DND-41 (cell line): ENCODE data around the gene RHOJ.

ENCODE experiments used
- EZH2 ChIP-seq: IDR thresholded peaks from 3 replicates; pipeline ENCODE4 v1.6.1; 2012; ENCODE audit warnings: borderline replicate concordance, low read depth, mild to moderate bottlenecking, moderate library complexity, low read length, inconsistent platforms; ENCODE audit not compliant: severe bottlenecking
- TF ChIP-seq, protein P1 (sequence below): IDR thresholded peaks from 2 replicates; pipeline ENCODE4 v1.5.1; 2012; ENCODE audit warnings: borderline replicate concordance, low read length, moderate library complexity, mild to moderate bottlenecking; ENCODE audit not compliant: poor library complexity, severe bottlenecking; ENCODE audit errors: extremely low read depth

DNA sequence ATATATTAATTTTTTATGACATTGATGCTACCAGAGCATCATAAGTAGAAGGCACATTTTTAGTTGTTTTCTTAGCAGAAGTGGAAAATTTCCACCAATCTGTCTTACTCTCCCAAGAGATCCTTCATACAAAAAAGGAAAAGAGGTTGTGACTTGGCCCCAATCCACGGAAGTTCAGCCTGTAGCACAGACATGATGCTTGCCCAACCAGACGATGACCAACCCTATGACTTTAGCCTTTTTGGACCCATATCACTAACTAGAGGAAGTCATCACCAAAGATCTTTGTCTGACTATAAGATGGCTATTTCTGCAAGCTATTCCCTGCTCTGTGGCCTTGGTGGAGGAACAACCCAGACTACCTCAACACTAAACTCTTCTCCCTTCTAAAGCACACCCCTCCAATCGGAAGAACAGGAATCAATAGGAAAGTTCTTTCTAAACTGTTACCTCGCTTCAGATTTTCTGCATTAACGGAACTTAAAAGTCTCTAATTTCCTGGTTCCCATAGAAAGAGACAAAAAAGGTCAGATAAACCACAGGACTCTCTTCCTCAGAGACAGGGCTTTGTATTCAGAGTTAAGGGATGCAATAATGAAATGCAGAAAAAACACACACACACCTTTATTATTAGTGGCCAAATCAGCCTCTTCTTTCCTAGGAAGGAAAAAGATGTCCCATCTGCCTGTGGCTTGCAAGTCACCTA is 4.1 kb upstream of the RHOJ start:
- TF ChIP-seq, protein P1, sequence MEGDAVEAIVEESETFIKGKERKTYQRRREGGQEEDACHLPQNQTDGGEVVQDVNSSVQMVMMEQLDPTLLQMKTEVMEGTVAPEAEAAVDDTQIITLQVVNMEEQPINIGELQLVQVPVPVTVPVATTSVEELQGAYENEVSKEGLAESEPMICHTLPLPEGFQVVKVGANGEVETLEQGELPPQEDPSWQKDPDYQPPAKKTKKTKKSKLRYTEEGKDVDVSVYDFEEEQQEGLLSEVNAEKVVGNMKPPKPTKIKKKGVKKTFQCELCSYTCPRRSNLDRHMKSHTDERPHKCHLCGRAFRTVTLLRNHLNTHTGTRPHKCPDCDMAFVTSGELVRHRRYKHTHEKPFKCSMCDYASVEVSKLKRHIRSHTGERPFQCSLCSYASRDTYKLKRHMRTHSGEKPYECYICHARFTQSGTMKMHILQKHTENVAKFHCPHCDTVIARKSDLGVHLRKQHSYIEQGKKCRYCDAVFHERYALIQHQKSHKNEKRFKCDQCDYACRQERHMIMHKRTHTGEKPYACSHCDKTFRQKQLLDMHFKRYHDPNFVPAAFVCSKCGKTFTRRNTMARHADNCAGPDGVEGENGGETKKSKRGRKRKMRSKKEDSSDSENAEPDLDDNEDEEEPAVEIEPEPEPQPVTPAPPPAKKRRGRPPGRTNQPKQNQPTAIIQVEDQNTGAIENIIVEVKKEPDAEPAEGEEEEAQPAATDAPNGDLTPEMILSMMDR, result no peak
- no peak for TF ChIP-seq EZH2
